ENCODE results near the gene CDC37.

- no peak for TF ChIP-seq CTCF (IDR thresholded peaks at IDR 0.05)
- no peak for TF ChIP-seq EZH2phosphoT487 (IDR thresholded peaks at IDR 0.05)
- TF ChIP-seq EZH2 (IDR thresholded peaks at IDR 0.05) = no peak
These were observed 18.7 kb upstream of the CDC37 start for GRCh38 chr19:10422046-10422461.

Data from neural progenitor cell (in vitro differentiated cells).